ENCODE data around the gene NDUFAF5. TPM values are rescaled to one million over a fixed set of nuclear protein-coding genes. Genes with fewer than 3 reads are reported as not detected.

NDUFAF5 gene
- total RNA-seq, 4 donors from 2014 or later = 10.4 to 17.5 (median 12.9) TPM

GRCh38 chr20:13741879-13742278, 42.9 kb upstream of the NDUFAF5 start:
- H3K4me3 ChIP-seq (ENCODE audit: low read depth, poor library complexity, severe bottlenecking) = no peak overlapping the region
- DNase-seq (ENCODE audit: low spot score in 2 of 2) = no peak
- WGBS, 2 donors = 90 to 94% methylated on average over 6 of the region's 6 CpGs
- TF ChIP-seq POLR2A (IDR thresholded peaks at IDR 0.05) = no peak
- TF ChIP-seq, protein P1, sequence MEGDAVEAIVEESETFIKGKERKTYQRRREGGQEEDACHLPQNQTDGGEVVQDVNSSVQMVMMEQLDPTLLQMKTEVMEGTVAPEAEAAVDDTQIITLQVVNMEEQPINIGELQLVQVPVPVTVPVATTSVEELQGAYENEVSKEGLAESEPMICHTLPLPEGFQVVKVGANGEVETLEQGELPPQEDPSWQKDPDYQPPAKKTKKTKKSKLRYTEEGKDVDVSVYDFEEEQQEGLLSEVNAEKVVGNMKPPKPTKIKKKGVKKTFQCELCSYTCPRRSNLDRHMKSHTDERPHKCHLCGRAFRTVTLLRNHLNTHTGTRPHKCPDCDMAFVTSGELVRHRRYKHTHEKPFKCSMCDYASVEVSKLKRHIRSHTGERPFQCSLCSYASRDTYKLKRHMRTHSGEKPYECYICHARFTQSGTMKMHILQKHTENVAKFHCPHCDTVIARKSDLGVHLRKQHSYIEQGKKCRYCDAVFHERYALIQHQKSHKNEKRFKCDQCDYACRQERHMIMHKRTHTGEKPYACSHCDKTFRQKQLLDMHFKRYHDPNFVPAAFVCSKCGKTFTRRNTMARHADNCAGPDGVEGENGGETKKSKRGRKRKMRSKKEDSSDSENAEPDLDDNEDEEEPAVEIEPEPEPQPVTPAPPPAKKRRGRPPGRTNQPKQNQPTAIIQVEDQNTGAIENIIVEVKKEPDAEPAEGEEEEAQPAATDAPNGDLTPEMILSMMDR (IDR thresholded peaks at IDR 0.05) = no peak
- intact Hi-C loops (cut with DNase I; ENCODE audit: low total_unique reads) = no loop called here

- no peak for TF ChIP-seq POLR2A (IDR thresholded peaks at IDR 0.05)
- H3K4me3 ChIP-seq (ENCODE audit: low read depth, poor library complexity, severe bottlenecking) = no peak overlapping the region
- WGBS, 2 donors = 63 to 87% methylated on average over 1 of the region's 1 CpG
- DNase-seq (ENCODE audit: low spot score in 2 of 2) = no peak
- intact Hi-C loops (cut with DNase I; ENCODE audit: low total_unique reads) = no loop called here
These were observed 40.5 kb upstream of the NDUFAF5 start for GRCh38 chr20:13744352-13744751.

DNA sequence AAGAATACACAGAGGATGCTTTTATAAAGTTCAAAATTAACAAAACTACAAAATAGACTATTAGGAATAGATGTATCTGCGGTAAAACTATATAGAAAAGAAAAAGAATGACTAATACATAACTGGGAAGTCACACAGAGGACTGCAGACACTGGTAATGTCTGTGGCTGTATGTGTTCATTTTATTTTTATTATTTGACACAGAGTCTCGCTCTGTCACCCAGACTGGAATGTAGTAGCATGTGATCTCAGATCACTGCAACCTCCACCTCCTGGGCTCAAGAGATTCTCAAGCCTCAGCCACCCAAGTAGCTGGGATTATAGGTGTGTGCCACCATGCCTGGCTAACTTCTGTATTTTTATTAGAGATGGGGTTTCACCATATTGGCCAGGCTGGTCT, 39.0 kb upstream of the NDUFAF5 start:
- 67 to 100% methylated on average over 2 of the region's 2 CpGs for WGBS, 2 donors
- DNase-seq (ENCODE audit: low spot score in 2 of 2) = no peak
- intact Hi-C loops (cut with DNase I; ENCODE audit: low total_unique reads) = no loop called here
- no peak overlapping the region for H3K4me3 ChIP-seq (ENCODE audit: low read depth, poor library complexity, severe bottlenecking)
- TF ChIP-seq POLR2A (IDR thresholded peaks at IDR 0.05) = no peak
- TF ChIP-seq, protein P1 (IDR thresholded peaks at IDR 0.05) = no peak

DNA sequence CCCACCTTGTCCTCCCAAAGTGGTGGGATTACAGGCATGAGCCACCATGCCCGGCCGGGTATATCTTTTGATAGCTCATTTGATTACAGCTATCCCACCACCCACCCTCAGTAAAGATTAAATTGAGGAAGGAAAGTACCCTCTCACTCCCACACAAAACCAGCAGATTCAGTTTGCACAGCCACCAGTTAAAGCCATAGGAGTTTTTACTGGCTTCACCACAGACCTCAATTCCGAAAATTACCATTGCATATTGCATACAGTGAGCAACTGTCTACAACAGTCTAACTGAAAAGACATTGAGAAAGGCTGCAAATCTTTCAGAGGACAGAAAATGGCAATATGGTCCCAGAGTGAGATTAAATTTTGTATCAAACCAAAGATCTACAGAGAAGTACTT, 35.0 kb upstream of the NDUFAF5 start:
- H3K4me3 ChIP-seq (ENCODE audit: low read depth, poor library complexity, severe bottlenecking) = no peak overlapping the region
- 90 to 98% methylated on average over 3 of the region's 3 CpGs for WGBS, 2 donors
- TF ChIP-seq, protein P1 (IDR thresholded peaks at IDR 0.05) = no peak
- TF ChIP-seq POLR2A (IDR thresholded peaks at IDR 0.05) = no peak
- DNase-seq (ENCODE audit: low spot score in 2 of 2) = no peak
- intact Hi-C loops (cut with DNase I; ENCODE audit: low total_unique reads) = no loop called here

GRCh38 chr20:13753436-13754036, 31.3 kb upstream of the NDUFAF5 start:
- intact Hi-C loops (cut with DNase I; ENCODE audit: low total_unique reads) = no loop called here
- DNase-seq (ENCODE audit: low spot score in 2 of 2) = no peak
- TF ChIP-seq, protein P1 (IDR thresholded peaks at IDR 0.05) = no peak
- no peak for TF ChIP-seq POLR2A (IDR thresholded peaks at IDR 0.05)
- WGBS, 2 donors = 91 to 95% methylated on average over 2 of the region's 2 CpGs
- H3K4me3 ChIP-seq (ENCODE audit: low read depth, poor library complexity, severe bottlenecking) = no peak overlapping the region

GRCh38 chr20:13755809-13756208, 29.0 kb upstream of the NDUFAF5 start:
- H3K4me3 ChIP-seq (ENCODE audit: low read depth, poor library complexity, severe bottlenecking) = no peak overlapping the region
- 81 to 82% methylated on average over 5 of the region's 5 CpGs for WGBS, 2 donors
- no peak for DNase-seq (ENCODE audit: low spot score in 2 of 2)
- TF ChIP-seq, protein P1 (IDR thresholded peaks at IDR 0.05) = no peak
- intact Hi-C loops (cut with DNase I; ENCODE audit: low total_unique reads) = no loop called here

All from lower leg skin (tissue), 4 donors.